DND-41 (cell line): Measurements from ENCODE around the gene CYBA.

ENCODE experiments used
- ATAC-seq: fragments of 200-7000 bp; cut with Tn5 transposase; 3 replicates; pipeline ENCODE4 v1.9.1; 2021; ENCODE audit warnings: low read depth; ENCODE audit not compliant: insufficient read depth
- DNase-seq: peaks from one replicate; pipeline ENCODE4 v3.0.0-alpha.2; 2020
- H2AFZ ChIP-seq: 2 replicates; pipeline ENCODE4 v1.6.0; 2012; ENCODE audit warnings: low read depth, low read length
- H3K27ac ChIP-seq: 2 replicates; pipeline ENCODE4 v1.5.1; 2012; ENCODE audit warnings: low read length, inconsistent platforms
- H3K27me3 ChIP-seq: fragments of 200-600 bp; sonication (generic); 2 replicates; pipeline ENCODE4 v1.6.0; 2012; ENCODE audit warnings: low read length, mild to moderate bottlenecking, inconsistent platforms; ENCODE audit not compliant: insufficient read depth, poor library complexity
- H3K36me3 ChIP-seq: 2 replicates; pipeline ENCODE4 v1.5.1; 2012; ENCODE audit warnings: low read length, inconsistent platforms; ENCODE audit not compliant: insufficient read depth
- H3K4me1 ChIP-seq: 2 replicates; pipeline ENCODE4 v1.5.1; 2012; ENCODE audit warnings: mild to moderate bottlenecking, low read length; ENCODE audit not compliant: insufficient read depth
- H3K4me2 ChIP-seq: 2 replicates; pipeline ENCODE4 v1.6.0; 2012; ENCODE audit warnings: mild to moderate bottlenecking, moderate library complexity, low read length, inconsistent platforms; ENCODE audit not compliant: insufficient read depth
- H3K4me3 ChIP-seq, 2 experiments: fragments of 200-600 bp in 1 of 2; shearing (Covaris generic) in 1 of 2; 2 replicates each; pipeline ENCODE4 v1.5.1; 2012 to 2016; ENCODE audit warnings: inconsistent platforms in 2 of 2, low read length in 2 of 2, mild to moderate bottlenecking in 2 of 2, low read depth in 1 of 2, moderate library complexity in 1 of 2
- H3K79me2 ChIP-seq: 2 replicates; pipeline ENCODE4 v1.6.0; 2012; ENCODE audit warnings: low read length, inconsistent platforms; ENCODE audit not compliant: insufficient read depth
- H3K9ac ChIP-seq: 2 replicates; pipeline ENCODE4 v1.6.0; 2012; ENCODE audit warnings: low read depth, mild to moderate bottlenecking, inconsistent platforms, low read length, moderate library complexity
- H3K9me3 ChIP-seq: 2 replicates; pipeline ENCODE4 v1.5.1; 2012; ENCODE audit warnings: low read length, moderate library complexity, mild to moderate bottlenecking, inconsistent platforms; ENCODE audit not compliant: insufficient read depth, severe bottlenecking
- H4K20me1 ChIP-seq: 2 replicates; pipeline ENCODE4 v1.6.0; 2012; ENCODE audit warnings: low read length; ENCODE audit not compliant: insufficient read depth
- EZH2 ChIP-seq: IDR thresholded peaks from 3 replicates; pipeline ENCODE4 v1.6.1; 2012; ENCODE audit warnings: borderline replicate concordance, low read depth, mild to moderate bottlenecking, moderate library complexity, low read length, inconsistent platforms; ENCODE audit not compliant: severe bottlenecking
- TF ChIP-seq, protein P1 (sequence below): IDR thresholded peaks from 2 replicates; pipeline ENCODE4 v1.5.1; 2012; ENCODE audit warnings: borderline replicate concordance, low read length, moderate library complexity, mild to moderate bottlenecking; ENCODE audit not compliant: poor library complexity, severe bottlenecking; ENCODE audit errors: extremely low read depth

CYBA gene

DNA sequence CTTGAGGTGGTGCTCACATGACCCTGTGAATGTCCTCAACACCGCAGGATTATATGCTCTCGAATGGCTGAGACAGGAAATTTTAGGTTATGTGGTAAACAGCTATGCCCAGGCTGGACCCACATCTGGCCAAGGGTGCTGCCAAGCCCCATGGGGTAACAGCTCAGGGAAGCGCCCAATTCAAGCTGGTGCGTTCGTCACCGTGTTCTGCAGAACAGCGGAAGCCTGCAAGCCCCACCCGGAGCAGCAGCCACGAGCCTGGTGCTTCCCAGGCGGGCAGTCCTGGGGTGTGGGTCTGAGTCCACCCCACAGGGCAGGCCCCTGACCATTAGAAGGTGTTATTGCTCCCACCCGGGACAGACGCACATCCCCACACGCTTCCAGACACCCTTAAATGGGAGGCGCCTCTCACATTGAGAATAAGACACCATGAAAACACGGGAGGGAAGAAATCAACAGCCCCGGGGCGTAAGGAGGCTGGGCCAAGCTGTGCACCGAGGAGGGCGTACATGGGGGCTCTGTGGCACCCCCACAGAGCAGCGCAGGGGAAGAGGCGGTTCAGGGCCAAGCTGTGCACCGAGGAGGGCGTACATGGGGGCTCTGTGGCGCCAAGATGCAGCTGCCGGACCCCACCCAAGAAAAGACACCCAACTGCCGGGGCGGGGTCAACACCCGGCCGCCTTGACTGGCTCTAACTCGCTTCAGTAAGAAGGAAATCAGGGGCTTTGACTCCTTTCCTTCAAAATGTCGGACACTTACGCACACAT, 2.9 kb upstream of the CYBA start:
- H3K4me2 ChIP-seq, result no peak overlapping the region
- H3K9ac ChIP-seq, result no peak overlapping the region
- no peaks in the 10 kb centered on the region for H3K9me3 ChIP-seq
- peaks cover 26% of the 10 kb centered on the region for H3K4me1 ChIP-seq
- H3K4me3 ChIP-seq, result no peak overlapping the region
- peaks cover 32% of the 10 kb centered on the region for H3K79me2 ChIP-seq
- peaks cover 79% of the 10 kb centered on the region for H3K36me3 ChIP-seq
- H2AFZ ChIP-seq, result no peak overlapping the region
- H4K20me1 ChIP-seq, result peaks cover 57% of the 10 kb centered on the region
- no peak overlapping the region for H3K27ac ChIP-seq
- H3K27me3 ChIP-seq, result no peaks in the 10 kb centered on the region
- TF ChIP-seq, protein P1, sequence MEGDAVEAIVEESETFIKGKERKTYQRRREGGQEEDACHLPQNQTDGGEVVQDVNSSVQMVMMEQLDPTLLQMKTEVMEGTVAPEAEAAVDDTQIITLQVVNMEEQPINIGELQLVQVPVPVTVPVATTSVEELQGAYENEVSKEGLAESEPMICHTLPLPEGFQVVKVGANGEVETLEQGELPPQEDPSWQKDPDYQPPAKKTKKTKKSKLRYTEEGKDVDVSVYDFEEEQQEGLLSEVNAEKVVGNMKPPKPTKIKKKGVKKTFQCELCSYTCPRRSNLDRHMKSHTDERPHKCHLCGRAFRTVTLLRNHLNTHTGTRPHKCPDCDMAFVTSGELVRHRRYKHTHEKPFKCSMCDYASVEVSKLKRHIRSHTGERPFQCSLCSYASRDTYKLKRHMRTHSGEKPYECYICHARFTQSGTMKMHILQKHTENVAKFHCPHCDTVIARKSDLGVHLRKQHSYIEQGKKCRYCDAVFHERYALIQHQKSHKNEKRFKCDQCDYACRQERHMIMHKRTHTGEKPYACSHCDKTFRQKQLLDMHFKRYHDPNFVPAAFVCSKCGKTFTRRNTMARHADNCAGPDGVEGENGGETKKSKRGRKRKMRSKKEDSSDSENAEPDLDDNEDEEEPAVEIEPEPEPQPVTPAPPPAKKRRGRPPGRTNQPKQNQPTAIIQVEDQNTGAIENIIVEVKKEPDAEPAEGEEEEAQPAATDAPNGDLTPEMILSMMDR, result no peak
- TF ChIP-seq EZH2, result no peak
- DNase-seq, result no peak
- ATAC-seq, result no peak

DNA sequence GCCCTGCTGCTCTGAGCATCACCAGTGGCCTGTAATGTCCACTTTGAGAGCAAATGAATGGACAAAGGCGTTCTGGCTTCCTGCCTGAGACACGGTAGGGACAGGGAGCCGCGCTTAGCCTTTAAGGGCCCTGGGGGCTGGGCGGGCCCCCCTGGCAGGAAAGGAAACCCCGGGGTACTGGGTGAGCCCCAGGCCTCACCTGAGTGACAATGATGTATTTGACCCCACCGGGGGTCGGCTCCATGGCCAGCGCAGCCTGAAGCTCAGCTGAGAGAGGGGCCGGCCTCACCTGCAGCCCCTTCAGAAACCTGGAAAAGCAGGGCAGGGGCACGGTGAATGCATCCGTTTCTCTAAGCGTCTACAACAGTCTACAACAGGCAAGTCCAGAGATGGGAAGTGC, 2.2 kb upstream of the CYBA start:
- H3K27ac ChIP-seq, result no peak overlapping the region
- H3K9me3 ChIP-seq, result no peaks in the 10 kb centered on the region
- H3K79me2 ChIP-seq, result peaks cover 27% of the 10 kb centered on the region
- no peaks in the 10 kb centered on the region for H3K27me3 ChIP-seq
- H3K36me3 ChIP-seq, result peaks cover 73% of the 10 kb centered on the region
- H4K20me1 ChIP-seq, result peaks cover 54% of the 10 kb centered on the region
- H3K4me1 ChIP-seq, result peaks cover 26% of the 10 kb centered on the region
- no peak overlapping the region for H2AFZ ChIP-seq
- H3K9ac ChIP-seq, result no peak overlapping the region
- no peak overlapping the region for H3K4me2 ChIP-seq
- DNase-seq (no peak), ATAC-seq (no peak)
- TF ChIP-seq EZH2, result no peak
- TF ChIP-seq, protein P1, result no peak
- no peak overlapping the region for H3K4me3 ChIP-seq

DNA sequence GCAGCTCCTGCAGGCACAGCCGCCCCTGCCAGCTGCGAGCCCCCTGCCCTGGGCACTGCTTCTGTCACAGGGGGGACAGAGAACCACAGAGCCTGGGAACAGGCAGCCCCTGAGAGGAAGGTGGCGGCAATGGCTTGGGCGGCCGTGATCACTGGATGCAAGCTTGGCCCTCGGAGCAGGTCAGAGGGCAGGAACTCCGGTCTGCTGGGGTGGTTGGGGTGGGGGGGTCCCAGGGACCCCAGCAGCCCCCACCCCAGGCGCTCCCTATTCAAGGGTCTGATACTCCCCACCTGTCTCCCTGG, 1.9 kb upstream of the CYBA start:
- no peak for ATAC-seq
- no peaks in the 10 kb centered on the region for H3K9me3 ChIP-seq
- no peak overlapping the region for H2AFZ ChIP-seq
- TF ChIP-seq, protein P1, result no peak
- TF ChIP-seq EZH2, result no peak
- no peak overlapping the region for H3K9ac ChIP-seq
- no peak overlapping the region for H3K27ac ChIP-seq
- H3K36me3 ChIP-seq, result peaks cover 69% of the 10 kb centered on the region
- H3K27me3 ChIP-seq, result no peaks in the 10 kb centered on the region
- peaks cover 23% of the 10 kb centered on the region for H3K79me2 ChIP-seq
- no peak overlapping the region for H3K4me2 ChIP-seq
- H4K20me1 ChIP-seq, result peaks cover 54% of the 10 kb centered on the region
- no peak overlapping the region for H3K4me3 ChIP-seq
- peaks cover 26% of the 10 kb centered on the region for H3K4me1 ChIP-seq
- no peak for DNase-seq
